GM18508 (cell line): ENCODE data around the gene CACNA1F.

Source experiments
- ATAC-seq: cut with Tn5 transposase; IDR thresholded peaks from one replicate; pipeline ENCODE4 v1.9.1; 2021; ENCODE audit warnings: moderate number of reproducible peaks; ENCODE audit not compliant: insufficient read depth, unreplicated experiment

CACNA1F gene

DNA sequence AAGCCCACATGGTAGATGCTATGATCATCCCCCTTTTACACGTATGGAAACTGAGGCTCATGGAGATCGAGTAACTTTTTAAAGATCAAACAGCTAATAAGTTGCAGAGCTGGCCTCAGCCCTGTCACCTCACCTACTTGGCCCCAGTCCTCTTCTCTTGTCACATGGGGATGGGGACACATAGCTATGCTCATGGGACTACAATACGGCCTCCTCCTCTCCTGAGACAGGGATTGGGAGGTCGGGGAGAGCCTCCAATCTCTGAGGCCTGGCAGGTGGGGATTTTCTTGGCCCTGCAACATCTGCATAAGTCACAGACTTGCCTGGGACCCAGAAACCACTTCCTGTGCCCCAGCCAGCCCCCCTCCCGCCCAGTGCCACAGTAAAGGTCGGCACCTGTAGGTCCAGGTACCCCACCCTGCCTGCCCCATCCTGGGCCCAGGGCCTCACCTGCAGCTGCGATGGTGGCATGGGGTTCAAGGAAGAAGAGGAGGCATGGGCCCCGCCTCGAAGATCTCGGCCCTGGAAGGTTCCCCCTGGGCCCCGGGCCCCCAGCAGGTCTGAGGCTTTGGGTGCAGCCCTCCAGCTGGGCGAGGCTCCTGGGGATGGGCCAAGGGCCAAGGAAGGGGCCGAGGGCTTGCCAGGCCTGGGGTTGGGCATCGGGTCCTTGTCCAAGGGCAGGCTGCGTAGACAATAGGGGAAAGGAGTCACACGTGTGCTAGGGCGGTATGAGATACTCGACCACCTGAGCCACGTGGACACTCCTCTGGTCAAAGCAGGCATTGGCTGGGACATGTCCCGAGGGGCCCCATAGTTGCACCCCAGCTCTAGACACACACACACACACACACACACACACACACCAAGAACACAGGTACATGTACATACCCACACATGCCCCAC lies 25.0 kb upstream of the CACNA1F start:
- no peak for ATAC-seq

- no peak for ATAC-seq
These were observed 24.1 kb upstream of the CACNA1F start for GRCh38 chrX:49257074-49257790.

DNA sequence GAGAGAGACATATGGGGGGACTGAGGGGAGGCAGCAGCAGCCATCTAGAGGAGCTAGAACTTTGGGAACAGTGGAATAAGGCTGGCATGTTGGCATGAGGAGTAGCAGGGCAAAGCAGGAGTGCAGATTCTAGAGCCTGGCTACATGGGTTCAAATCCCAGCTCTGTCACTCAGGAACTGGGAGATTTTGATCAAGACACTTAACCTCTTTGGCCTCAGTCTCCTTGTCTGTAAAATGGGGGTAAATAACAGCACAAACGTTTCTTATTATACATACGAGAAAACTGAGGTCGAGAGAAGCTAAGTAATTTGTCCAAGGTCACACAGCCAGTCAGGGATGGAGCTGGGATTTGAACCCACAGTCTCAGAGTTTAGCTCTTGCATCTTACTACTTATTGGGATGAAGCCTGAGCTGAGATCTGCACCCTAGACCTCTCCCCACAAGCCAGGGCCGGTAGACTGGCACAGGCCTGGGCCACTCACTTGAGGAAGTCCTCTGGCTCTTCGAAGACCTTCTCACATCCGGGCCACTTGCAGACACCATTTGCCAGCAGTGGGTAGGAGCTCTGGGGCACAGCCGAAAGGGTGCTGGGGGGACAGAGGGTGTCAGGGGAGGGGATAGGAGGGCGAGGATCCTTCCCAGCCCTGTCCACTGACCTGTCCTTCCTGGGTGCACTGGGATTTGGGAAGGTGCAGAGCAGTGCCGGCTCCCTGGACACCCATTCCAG lies 23.3 kb upstream of the CACNA1F start:
- ATAC-seq, result no peak

GRCh38 chrX:49254639-49255038 lies 21.5 kb upstream of the CACNA1F start:
- ATAC-seq, result no peak

DNA sequence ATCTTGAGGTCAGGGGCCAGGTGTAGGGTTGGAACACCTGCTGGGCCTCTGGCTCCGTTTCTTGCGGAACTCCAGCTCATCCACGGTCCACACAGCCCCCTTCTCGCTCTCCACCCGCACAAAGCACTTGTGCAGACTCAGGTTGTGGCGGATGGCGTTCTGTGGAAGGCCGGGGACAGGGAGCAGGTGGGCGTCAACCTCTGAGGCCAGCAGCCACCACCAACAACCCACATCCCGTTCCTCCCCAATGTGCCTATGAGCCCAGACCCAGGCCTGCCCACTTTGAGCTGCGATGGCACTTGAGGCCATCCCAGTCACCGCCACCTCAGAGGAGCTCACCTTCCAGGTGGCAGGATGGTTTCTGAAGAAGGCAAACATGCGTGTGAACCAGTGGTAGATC lies 18.2 kb upstream of the CACNA1F start:
- no peak for ATAC-seq

DNA sequence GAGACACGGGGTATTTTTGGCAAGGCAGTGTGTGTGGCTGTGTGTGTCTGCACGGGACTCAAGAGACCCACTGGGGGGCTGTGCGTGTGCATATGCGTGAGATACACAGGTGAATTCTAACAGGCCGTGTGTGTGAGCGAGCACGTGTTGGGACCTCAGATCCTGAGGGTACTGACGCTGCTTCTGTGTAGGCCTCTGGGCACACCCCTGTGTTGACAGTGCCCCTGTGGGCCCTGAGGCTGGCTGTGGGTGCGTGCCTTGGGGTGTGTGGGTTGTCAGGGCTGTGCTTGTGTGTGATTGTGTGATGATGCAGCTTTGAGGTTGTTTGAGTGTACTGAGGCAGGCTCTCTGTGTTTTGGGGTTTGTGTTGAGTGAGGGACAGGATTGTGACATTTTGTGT lies 17.4 kb upstream of the CACNA1F start:
- ATAC-seq, result no peak

DNA sequence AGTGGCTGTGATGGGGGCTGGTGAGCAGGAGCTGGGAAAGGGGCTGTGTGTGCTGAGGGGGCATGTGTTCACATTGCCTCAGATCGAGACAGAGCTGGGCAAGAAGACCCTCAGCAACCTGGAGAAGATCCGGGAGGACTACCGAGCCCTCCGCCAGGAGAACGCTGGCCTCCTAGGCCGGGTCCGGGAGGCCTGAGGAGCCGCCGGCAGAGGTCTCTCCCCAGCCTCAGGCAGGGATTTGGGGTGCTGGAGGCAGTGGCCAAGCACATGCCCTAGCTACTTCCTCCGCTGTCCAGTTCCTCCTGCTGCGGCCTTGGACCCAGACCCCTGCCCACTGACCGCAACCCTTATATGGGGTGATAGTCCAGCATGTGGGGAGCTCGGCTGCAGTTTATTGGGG lies 16.9 kb upstream of the CACNA1F start:
- ATAC-seq, result no peak

DNA sequence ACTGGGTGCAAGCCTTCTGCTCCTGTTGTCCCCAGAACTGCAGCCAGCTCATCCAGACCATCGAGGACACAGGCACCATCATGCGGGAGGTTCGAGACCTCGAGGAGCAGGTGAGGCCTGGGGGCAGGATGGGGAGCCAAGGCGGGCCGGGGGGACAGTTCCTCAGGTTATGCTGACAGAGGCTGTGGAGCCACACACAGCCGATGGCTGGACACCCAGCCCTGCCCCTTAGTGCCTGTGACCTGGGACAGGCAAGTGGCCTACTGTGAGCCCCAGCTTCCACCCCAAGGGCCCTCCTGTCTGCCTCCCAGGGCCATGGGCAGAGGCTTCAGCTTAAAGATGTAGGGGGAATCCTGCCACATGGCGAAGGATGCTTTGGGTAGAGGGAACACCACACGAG lies 16.5 kb upstream of the CACNA1F start:
- no peak for ATAC-seq

GRCh38 chrX:49249071-49249470 lies 15.9 kb upstream of the CACNA1F start:
- no peak for ATAC-seq

DNA sequence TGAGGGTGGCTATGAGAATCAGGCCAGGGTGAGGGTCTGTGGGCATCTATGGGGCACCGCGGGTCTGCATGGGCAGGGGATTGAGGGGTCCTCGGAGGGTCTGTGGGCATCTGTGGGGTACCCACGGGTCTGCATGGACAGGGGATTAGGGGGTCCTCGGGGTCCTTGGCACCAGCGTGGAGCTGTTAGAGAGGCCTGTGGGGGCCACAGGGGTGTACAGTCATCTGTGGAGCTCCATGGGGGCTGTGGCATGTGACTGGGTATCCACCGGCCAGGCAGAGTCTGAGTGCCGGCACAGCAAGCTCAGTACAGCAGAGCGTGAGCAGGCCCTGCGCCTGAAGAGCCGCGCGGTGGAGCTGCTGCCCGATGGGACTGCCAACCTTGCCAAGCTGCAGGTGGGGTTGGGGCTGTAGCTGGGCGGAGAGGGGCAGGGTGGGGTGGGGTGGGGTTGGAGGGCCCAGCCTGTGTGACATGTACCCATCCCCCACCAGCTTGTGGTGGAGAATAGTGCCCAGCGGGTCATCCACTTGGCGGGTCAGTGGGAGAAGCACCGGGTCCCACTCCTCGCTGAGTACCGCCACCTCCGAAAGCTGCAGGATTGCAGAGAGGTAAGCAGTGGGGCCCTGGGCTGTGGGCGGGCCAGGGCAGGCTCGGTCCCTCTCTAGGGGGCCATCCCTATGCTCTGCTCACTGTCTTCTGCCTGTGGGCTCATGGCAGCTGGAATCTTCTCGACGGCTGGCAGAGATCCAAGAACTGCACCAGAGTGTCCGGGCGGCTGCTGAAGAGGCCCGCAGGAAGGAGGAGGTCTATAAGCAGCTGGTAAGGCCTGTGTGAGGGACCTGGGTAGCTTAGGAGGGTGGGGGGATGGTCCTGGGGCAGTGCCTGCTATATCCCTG lies 15.0 kb upstream of the CACNA1F start:
- ATAC-seq, result no peak

GRCh38 chrX:49247346-49247745 lies 14.2 kb upstream of the CACNA1F start:
- no peak for ATAC-seq

DNA sequence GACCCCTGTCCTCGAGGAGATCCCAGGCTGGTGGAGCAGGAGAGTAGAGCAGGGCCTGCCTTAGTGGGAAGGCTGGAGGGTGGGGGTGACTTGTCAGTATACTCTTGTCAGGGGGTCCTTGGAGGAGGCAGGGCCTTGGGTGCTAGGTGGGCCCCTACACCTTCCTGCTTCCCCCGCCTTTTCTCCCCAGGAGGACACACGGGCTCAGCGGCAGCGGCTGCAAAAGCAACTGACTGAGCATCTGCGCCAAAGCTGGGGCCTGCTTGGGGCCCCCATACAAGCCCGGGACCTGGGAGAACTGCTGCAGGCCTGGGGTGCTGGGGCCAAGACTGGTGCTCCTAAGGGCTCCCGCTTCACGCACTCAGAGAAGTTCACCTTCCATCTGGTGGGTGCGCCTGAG lies 13.4 kb upstream of the CACNA1F start:
- ATAC-seq, result no peak

DNA sequence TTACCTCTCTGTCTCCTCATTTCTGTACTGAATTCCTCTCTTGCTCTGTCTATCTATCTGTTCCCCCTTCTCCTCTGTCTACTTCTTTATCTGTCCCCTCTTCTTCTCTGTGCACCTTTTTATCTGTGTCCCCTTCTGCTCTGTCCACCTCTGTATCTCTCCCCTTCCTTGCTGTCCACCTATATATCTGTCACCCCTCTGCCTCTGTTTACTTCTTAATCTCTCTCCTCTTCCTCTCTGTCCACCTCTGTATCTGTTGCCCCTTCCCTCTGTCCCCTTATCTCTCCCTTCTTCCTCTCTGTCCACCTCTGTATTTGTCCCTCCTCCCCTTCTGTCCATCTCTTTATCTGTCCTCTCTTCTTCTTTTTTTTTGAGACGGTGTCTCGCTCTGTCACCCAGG lies 11.1 kb upstream of the CACNA1F start:
- ATAC-seq, result no peak

DNA sequence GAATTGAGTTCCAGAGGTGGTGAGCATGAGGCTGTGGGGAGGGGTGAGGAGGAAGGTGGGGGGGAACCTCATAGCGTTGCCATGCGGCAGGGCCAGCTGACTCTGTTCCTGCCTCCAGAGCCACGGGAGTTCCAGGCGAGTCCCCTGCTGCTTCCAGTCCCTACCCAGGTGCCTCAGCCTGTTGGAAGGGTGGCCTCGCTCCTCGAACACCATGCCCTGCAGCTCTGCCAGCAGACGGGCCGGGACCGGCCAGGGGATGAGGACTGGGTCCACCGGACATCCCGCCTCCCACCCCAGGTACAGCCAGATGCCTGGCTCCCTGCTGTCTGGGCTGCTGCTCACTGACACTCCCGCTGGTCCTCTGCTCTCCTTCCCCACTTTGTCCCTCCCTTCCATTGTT lies 10.0 kb upstream of the CACNA1F start:
- ATAC-seq, result no peak

DNA sequence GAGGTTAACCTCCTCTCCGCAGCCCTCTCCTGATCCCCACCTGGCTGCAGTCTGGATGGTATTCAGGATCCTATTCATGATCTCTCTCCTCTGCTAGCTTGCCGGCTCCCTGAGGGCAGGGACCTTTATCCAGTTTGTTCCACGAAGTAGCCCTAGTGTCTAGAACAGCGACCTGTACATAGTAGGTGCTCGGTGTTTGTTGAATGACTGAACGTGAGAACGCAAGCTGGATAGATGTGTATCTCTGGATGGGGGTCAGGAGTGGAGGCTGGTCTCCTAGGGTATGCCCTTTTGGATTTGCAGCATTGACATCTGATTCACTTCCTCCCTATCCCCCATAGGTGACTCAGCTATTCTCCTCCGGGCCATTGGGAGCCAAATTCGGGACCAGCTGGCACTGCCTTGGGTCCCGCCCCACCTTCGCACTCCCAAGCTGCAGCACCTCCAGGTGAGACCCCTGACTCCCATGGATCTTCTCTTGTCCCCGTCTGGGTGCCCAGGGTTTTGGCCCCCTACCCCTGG lies 9.5 kb upstream of the CACNA1F start:
- no peak for ATAC-seq

DNA sequence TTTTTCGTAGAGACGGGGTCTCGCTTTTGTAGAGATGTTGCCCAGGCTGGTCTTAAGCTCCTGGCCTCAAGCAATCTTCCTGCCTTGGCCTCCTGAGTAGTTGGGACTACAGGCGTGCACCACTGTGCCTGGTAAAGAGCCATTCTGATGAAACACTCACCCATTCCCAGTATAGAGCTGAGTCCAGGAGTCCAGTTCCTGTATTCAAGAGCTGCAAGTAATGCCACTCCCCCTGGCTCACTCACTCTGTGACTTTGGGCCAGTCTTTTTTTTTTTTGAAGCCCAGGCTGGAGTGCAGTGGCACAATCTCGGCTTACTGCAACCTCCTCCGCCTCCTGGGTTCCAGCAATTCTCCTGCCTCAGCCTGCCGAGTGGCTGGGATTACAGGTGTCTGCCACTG lies 5.6 kb upstream of the CACNA1F start:
- ATAC-seq, result no peak

- ATAC-seq, result no peak
These were observed 3.9 kb upstream of the CACNA1F start for GRCh38 chrX:49237060-49237459.

- ATAC-seq, result no peak
These were observed 881 bp upstream of the CACNA1F start for GRCh38 chrX:49233887-49234555.

GRCh38 chrX:49232525-49232924 lies 615 bp downstream of the CACNA1F start:
- no peak for ATAC-seq
